Right lobe of liver (tissue), 4 donors: ENCODE measurements around the gene TMEM39B.

Experiments used
- CTCF ChIP-seq, 4 donors: fragments of 200-600 bp in 3 of 4; fragments of 450-650 bp in 1 of 4; IDR thresholded peaks; one replicate each; pipeline versions ENCODE4 v1.5.1 to v1.8.0; 2016 to 2022; ENCODE audit warnings: antibody characterized with exemption in 4 of 4, mild to moderate bottlenecking in 2 of 4
- POLR2A ChIP-seq: fragments of 450-650 bp; IDR thresholded peaks from one replicate; pipeline ENCODE4 v1.6.1; 2017; ENCODE audit warnings: antibody characterized with exemption, mild to moderate bottlenecking
- donor health status: DM: no; HTN: no; CAD: no.
- donor health status: DM: no; HTN: no; CAD: no.
- donor health status: DM: no; HTN: yes; CAD: no.

- TF ChIP-seq CTCF (IDR thresholded peaks at IDR 0.05): no peak
- TF ChIP-seq POLR2A: no peak
Observed at GRCh38 chr1:32114420-32114819, 41.7 kb downstream of the TMEM39B start.
